HG02840 (cell line): ENCODE data around the gene AZU1.

ENCODE experiments used
- ATAC-seq: cut with Tn5 transposase; IDR thresholded peaks from one replicate; pipeline ENCODE4 v1.9.1; 2021; ENCODE audit warnings: mild to moderate bottlenecking, moderate library complexity, moderate number of reproducible peaks; ENCODE audit not compliant: unreplicated experiment, low FRiP score

The AZU1 gene

DNA sequence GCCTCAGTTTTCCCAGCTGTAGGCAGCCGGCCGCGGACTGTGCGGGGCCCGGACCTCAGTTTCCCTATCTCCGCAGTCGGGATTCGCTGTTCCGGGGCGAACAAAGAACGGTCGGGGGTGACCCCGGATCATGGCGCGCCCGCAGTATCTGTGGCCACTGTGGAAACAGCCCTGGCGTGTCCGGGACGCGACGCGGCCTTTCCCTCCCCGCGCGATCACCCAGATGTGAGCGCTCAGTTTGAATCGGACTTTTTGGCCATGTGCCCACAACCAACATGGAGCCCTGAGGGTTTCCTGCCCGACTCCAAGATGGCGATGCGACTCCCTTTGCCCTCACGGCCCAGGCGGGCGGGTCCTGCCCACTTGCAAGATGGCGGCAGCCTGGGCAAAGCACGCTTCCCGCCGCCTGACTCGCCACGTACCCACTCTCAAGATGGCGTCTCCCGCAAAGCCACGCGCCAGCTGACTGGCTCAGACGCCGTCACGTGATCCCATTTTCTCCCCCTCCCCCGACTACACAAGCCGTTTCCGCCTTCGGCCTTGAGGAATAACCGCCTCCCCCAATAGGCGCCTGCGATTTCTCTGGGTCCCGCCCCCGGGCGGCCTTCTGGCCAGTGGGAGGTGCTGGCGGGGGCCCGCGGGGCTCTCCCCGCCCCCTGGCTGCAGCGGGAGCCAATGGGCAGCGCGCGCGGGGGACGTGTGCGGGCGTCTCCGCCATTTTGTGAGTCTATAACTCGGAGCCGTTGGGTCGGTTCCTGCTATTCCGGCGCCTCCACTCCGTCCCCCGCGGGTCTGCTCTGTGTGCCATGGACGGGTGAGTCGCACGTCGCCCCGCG is 30.7 kb upstream of the AZU1 start, which contains the start of gene PTBP1:
Gene PTBP1, plus strand, starts transcription at position 761 of the 836 bp plus-strand sequence. Its CDS starts 46 bp downstream, at position 807.
- ATAC-seq, result peak; percentile 78

DNA sequence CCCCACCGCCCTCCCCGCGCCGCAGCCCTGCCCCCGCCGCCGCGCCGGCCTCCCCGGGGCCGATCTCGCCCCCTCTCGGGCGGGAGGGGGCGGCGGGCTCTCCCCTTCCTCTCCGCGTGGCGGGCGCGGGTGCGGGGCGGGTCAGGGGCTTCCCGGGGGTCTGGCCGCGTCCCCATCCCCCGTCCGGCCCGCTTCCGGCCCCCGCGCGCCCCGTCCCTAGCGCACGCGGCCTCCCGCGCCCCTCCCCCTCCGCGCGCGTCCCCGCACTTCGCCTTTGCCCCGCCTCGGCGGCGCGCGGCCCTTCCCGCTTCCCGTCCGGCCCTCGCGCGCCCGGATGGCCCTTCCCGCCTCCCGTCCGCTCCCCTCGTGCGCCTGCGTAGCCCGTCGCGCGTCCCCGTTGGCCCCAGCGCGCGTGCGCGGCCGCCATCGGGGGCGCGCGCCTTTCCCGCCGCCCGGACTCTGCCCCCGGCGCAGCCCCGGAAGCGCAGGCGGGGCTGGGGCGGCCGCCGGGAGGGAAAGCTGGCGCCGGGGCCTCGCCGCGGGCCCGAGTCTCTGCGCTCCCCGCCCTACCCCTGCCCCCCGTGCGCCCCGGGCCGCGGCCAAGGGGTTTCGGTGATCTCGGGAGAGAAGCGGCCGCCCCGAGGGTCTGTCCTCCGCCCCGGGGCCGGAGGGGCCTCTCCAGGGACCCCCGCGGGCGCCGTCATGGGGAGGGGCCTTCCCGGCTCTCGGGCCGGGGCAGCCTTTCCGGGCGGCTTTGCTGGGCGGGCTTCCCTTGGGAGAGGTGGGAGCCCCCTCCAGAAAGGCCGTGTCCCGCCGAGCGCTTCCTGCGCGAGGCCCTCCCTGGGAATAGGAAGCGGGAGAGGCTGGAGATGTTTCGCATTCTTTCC is 29.9 kb upstream of the AZU1 start:
- ATAC-seq, result peak; percentile 44

DNA sequence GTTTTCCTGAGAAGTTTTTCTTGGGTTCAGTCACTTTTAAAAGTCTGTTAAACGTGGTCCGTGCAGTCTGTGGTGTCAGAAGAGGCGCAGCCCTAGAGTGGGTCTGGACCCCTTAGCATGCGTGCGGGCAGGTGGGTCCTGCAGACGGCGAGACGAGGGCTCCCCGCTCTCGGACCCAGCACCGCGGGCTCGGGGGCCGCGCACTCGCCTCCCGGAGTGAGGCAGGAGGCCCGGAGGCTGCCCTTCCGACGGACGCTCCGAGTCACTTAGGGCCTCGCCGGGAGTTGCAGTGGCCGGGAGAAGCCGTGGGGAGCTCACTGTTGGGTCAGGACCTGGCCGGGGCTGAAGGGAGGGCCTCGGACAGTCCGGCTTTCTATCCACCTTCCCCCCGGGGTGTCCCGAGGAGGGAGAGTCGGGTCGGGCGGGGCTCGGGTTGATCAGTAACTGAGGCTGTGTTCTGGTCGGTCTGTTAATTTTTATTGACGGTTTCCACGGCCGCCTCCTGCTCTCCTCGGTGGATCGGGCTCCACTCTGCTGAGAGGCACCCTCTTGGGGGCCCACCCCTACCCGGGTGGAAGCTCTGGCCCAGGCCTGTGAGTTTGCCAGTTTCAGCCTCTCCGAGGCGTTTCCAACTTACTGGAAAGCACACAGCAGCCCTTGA is 29.1 kb upstream of the AZU1 start:
- ATAC-seq, result no peak

DNA sequence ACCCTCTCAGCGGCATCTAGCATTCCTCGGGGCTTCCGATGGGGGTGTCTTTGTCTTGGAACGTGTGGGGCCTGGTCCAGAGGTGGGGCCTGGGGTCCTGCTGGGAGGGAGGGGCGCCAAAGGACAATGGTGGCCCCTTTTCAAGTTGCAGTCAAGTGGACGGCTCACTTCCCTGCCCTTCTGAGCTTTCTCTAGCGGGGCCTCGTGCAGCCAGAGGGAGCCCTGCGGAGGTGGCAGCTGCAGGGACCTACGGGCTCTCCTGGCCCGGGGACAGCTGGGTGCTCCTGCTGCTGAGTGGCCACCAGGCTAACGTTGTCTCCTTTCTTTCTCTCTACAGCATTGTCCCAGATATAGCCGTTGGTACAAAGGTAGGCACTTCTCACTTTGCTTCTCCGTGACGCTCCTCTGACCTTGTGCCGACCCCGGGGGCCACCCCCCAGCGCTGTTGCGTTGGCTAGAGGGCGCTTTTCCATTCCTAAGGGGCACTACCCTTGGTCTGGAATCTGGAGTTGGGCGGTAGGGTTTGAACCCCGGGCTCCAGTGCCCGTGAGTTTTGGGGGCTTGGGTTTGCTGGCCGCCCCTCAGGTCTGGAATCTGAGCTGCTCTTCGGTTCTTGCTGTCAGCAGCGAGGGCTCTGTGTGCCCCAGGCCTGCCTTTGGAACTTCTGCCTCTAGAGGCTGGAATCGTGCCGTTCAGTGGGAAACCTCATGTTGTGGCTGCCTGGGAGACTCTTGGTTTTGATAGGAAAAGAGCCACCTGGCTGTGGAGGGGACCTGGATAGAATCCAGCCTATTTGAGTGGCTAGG is 28.4 kb upstream of the AZU1 start:
- ATAC-seq, result no peak

DNA sequence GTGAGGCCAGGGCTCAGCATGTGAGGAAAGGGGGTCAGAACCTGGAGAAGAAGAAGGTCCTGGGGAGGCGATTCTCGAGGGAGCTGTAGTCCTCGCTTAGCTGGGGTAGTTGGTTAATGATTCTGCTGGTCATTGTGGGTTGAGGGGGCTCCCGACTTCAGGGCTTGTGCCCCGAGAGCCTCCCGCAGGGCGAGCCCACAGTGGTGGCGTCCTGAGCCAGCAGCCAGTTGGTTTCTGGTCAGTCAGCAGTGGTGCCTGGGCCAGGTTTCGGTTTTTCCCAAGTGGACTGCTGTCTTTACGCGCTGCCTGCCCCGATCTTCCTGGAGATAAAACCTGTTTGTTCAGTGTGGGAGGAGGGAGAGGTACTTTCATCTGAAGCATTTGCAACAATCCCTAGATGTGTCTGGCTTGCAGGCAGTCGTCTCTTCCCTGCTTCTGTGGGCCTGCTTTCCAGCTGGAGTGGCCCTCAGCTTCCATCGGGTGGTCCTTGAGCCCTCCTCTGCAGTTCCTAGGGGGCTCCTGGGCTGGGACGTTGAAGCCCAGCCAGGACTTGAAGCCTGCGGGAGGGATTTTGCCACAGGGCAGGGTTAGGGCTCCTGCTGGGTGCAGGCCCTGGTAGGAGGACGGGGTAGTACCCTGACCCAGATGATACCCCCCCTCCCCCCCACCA is 27.1 kb upstream of the AZU1 start:
- ATAC-seq, result no peak

DNA sequence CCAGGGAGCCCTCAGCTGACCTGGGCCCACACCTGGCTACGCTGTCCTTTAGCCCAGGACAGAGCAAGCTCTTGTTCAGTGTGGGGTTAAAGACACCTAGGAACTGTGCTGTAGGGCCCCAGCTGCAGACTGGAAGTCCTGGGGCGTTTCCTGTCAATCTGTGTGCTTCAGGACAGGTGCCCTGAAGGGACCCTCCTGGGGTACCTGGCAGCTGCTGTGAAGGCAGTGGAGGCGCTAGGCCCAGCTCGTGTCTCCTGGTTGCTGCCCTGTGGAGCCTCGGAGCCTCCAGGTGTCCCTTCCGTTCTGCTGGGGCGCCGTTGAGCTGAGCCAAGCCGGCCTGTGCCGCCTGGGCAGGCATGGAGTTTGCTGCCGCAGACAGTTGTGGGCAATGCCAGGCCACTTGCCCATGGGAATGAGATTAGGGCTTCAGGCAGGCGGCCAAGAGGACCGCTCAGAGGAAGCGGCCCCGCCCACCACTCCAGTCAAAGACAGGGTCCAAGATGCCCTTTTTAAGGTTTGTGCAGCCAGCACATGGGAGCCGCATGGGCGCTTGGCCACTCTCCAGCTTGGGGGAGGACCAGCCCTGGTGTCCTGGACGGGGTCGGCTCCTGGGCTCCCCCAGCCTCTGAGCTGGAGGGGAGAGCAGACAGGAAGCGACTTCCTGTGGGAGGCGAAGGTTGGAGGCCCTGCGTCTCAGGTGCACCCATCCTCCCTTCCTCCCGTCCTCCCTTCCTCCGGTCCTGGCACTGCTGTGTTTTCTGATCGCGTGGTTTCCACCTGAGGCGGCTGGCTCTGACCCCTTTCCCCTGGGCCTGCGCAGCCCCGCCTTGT is 26.4 kb upstream of the AZU1 start:
- ATAC-seq, result no peak

DNA sequence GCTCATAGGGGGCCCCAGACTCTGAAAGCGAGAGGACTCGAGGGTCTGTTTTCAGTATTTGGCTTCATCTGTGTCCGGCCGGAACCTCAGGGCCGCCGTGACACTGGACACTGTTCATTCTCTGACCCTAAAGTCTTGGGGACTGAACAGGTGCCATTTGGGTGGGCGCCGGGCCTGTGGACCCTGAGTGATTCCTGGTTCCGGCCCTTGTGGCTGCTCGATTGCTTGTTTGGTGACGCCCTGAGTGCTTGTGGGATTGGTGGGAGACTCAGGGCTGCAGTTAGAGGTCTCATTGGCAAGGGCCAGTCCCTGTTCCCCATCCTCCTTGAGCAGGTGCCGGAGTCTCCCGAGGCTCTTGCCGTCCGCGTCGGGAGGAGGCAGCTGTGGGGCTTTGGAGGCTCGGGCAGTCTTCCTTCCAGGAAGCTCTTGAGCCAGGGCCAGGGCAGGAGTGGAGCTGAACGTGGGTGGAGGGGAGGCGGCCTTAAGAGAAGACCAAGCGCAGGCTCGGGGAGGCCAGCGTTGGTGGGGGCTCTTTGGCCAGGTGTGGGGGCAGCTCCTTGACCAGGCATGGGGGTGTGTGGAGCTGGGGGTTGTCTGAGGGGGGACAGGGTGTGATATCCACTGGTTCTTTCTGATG is 25.7 kb upstream of the AZU1 start:
- no peak for ATAC-seq

DNA sequence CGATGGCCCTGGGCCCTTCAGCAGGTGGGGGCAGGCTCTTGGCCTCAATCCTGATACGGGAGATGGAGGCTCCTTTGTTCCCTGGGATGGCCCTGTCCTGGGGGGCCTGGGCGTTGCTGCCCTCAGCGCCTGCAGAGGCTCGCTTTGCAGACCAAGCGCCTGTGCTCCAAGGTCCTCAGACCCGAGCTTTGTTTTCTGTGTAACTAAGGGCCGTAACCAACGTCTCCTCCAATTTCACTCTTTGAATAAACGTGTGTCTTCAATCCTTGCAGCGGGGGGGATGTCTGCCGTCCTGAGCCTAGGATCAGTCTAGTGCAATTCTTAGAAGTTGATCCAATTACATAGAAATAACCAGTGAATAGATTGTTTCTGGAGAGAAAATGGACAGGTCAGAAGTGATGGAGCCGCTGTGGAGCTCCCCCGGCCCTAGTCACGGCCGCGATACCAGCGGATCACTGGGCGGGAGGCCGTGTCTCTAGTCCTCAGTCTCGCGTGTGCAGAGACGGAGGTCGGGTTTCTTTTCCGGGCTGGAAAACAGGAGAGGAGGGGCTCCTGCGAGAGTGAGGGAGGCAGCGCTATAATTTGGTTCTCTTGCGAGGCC is 25.0 kb upstream of the AZU1 start:
- no peak for ATAC-seq

DNA sequence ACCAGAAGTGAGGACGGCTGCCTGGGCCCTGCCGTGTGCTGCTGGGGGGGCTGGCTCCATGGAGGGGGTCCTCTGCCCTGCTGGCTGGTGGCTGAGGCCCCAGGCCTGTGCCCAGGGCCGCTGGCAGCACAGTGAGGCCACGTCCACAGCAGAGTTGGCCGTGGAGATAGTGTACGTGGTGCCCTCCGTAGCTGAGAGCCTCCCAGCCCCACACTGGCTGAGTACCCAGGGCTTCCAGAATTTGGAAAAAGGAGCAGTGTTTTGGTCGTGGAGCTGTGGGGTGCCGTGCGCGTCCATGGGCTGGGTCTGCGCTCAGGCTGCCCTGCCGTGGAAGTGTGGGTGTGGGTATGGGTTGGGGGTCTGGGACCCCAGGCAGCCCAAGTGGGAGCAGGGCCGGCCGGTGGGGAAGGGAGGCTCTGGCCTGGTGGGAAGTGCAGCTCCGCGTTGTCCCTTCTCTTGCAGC is 24.5 kb upstream of the AZU1 start:
- ATAC-seq, result no peak

DNA sequence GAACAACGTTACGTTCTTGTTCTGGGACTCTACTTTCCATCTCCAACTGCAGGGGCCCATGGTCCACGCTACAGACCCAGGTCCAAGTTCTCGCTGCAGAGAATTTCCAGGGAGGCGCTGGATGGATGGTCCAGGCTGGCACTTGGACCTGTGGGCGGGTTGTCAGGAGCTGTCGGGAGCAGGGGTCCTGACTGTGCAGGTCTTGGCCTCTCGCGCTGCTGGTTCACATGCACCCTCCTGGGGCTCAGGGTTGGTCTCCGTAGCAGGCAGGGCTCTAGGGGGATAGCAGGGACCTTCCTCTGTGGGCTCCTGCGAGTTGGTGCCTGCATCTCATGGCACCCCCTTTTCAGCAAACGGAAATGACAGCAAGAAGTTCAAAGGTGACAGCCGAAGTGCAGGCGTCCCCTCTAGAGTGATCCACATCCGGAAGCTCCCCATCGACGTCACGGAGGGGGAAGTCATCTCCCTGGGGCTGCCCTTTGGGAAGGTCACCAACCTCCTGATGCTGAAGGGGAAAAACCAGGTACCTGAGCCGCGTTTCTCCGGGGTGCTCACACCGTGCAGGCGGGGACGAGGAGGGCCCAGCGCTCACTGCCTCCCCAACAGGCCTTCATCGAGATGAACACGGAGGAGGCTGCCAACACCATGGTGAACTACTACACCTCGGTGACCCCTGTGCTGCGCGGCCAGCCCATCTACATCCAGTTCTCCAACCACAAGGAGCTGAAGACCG is 23.8 kb upstream of the AZU1 start:
- ATAC-seq, result no peak

DNA sequence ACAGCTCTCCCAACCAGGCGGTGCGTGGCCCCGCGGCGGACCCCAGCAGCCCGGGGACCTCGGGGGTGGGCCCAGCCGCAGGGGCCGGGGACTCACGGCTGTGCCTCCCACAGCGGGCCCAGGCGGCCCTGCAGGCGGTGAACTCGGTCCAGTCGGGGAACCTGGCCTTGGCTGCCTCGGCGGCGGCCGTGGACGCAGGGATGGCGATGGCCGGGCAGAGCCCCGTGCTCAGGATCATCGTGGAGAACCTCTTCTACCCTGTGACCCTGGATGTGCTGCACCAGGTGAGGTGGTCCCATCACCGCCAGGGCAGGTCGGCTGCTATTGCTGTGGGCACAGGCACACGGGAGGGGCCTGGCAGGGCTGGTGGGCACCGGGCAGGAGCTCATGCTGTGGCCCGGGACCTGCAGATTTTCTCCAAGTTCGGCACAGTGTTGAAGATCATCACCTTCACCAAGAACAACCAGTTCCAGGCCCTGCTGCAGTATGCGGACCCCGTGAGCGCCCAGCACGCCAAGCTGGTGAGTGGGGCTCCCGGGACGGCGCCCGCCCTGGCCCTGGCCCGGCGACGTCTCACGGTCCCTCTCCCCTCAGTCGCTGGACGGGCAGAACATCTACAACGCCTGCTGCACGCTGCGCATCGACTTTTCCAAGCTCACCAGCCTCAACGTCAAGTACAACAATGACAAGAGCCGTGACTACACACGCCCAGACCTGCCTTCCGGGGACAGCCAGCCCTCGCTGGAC is 23.0 kb upstream of the AZU1 start:
- no peak for ATAC-seq

DNA sequence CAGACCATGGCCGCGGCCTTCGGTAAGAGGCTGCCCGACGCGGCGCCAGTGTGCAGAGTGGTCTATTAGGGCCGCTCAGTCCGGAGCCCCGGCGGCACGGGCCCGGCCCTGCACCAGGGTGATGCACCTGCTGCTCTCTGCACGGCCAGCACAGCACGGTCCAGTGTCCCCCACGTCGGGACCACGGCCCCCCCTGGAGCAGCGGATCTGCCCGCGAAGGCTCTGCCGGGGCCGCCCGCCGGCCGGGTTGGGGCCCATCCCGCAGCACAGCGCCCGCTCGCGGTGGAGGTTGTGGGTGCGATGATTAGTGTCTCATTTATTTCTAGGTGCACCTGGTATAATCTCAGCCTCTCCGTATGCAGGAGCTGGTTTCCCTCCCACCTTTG is 22.5 kb upstream of the AZU1 start:
- ATAC-seq, result no peak

DNA sequence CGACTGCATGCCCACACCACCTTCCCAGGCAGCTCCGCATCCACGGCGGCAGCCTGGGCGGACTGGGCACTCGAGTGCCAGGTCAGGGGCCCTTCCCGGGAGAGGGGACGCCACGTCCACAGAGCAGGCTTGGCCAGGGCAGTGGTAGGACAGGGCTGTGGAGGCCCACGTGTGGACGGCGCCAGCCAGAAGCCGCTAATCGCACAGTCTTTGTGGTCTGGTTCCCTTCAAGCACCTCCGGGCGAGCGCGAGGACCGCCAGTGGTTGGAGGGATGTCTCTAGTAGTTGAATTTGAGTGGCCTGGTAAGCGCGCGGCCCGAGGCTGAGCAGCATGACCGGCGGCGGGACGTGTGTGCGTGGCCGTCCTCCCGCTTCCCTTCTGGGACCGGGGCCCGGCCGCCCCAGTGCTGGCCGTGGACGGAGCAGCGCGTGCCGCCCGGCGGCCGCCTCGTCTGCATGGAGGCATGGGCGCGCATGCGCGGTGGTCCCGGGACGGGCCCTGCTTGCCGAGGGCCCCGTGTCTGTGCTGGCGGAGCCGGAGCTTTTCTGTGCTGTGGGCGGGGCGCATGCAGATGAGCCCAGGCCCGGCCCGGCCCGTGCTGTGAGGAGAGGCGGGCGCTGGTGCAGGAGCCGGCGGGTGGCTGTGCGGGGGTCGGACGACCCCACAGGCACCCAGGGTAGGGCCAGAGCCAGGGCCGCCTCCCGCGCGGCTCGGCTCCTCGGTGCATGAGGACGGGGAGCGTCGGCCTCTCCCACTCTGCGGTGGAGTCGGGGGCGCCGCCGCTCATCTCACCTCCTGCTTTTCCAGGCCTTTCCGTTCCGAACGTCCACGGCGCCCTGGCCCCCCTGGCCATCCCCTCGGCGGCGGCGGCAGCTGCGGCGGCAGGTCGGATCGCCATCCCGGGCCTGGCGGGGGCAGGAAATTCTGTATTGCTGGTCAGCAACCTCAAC is 21.8 kb upstream of the AZU1 start:
- no peak for ATAC-seq

DNA sequence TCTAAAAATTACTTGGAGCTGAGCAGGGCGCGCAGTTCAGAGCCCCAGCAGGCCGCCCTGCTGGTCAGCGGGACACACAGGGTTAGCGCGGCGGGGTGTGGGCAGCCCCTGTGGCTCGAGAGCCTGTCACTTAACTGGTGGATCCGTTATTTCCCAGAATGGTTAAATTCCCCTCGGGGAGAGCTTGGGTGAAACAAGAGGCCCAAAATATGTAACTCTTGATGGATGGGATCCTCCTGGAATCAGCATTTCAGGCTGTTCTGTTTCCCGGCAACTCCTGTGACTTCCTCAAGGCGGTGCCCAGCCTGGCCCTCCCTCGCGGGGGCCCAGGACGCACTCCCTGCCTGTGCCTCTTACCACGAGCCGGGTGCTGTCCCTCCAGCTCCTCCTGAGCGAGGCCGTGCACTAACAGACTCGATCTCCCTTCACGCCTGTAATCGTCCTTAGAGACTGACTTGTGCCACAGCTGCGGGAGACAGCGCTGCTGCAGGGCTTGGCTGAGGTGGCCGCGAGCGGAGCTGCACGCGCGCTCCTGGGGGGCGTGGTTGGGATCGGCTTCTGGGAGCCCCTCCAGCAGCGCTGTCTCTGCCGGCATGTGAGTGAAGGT is 20.7 kb upstream of the AZU1 start:
- no peak for ATAC-seq
